Epithelial cell of esophagus (primary cell): ENCODE measurements around the gene DIDO1.
A peak's percentile ranks its signal among the peaks of the same experiment; 100 is the strongest.

Source experiments
- DNase-seq: peaks from one replicate; pipeline ENCODE4 v3.0.0; 2010; ENCODE audit warnings: low read depth
- H3K4me3 ChIP-seq: 2 replicates; pipeline ENCODE4 v1.5.1; 2011; ENCODE audit warnings: mild to moderate bottlenecking, low read length, control low read depth
- CTCF ChIP-seq: IDR thresholded peaks from 2 replicates; pipeline ENCODE4 v1.5.1; 2011; ENCODE audit warnings: low read depth, mild to moderate bottlenecking, low read length, control low read depth, inconsistent platforms; ENCODE audit not compliant: insufficient read depth; ENCODE audit errors: missing control alignments

The DIDO1 gene

GRCh38 chr20:62925076-62925419 lies 1.3 kb downstream of the DIDO1 start:
- no peak for TF ChIP-seq CTCF
- DNase-seq = no peak

GRCh38 chr20:62924442-62925075 lies 1.7 kb downstream of the DIDO1 start:
- peak overlapping the region; percentile 93 for H3K4me3 ChIP-seq
- DNase-seq = peak; percentile 93
- no peak for TF ChIP-seq CTCF

More at GRCh38 chr20:62925076-62925419, 1.3 kb downstream of the DIDO1 start:
- peak overlapping the region; percentile 93 for H3K4me3 ChIP-seq

GRCh38 chr20:62923669-62924441 lies 2.5 kb downstream of the DIDO1 start:
- TF ChIP-seq CTCF = no peak

GRCh38 chr20:62923059-62923668 lies 3.1 kb downstream of the DIDO1 start:
- peak overlapping the region; percentile 93 for H3K4me3 ChIP-seq
- DNase-seq = peak; percentile 93

More at GRCh38 chr20:62923669-62924441, 2.5 kb downstream of the DIDO1 start:
- DNase-seq = no peak
- peak overlapping the region; percentile 93 for H3K4me3 ChIP-seq

- no peak for TF ChIP-seq CTCF
- DNase-seq = no peak
- no peak overlapping the region for H3K4me3 ChIP-seq
Measured at GRCh38 chr20:62922451-62922921, 3.8 kb downstream of the DIDO1 start.

GRCh38 chr20:62921119-62921687 lies 5.1 kb downstream of the DIDO1 start:
- TF ChIP-seq CTCF = peak; percentile 81
- no peak overlapping the region for H3K4me3 ChIP-seq
- peak; percentile 85 for DNase-seq

GRCh38 chr20:62920039-62920645 lies 6.2 kb downstream of the DIDO1 start:
- no peak for DNase-seq
- TF ChIP-seq CTCF = no peak
- H3K4me3 ChIP-seq = no peak overlapping the region
